Hematopoietic multipotent progenitor cell treated with erythropoietin and hydrocortisone succinate and interleukin-3 and kit ligand, for 6 days (in vitro differentiated cells): Measurements from ENCODE around the gene DCHS1.

Experiments
- DNase-seq: peaks from one replicate; pipeline ENCODE4 v3.0.0-alpha.2; 2015

Gene DCHS1

GRCh38 chr11:6610591-6610990 is 45.0 kb downstream of the DCHS1 start:
- no peak for DNase-seq

- DNase-seq = no peak
Measured at GRCh38 chr11:6609502-6610015, 46.0 kb downstream of the DCHS1 start.

- no peak for DNase-seq
Measured at GRCh38 chr11:6608726-6609501, 46.7 kb downstream of the DCHS1 start.

- no peak for DNase-seq
Measured at GRCh38 chr11:6608011-6608410, 47.6 kb downstream of the DCHS1 start.

GRCh38 chr11:6607190-6607795 is 48.3 kb downstream of the DCHS1 start:
- DNase-seq = no peak

- peak; percentile 86 for DNase-seq
Measured at GRCh38 chr11:6606471-6607189, 49.0 kb downstream of the DCHS1 start.

- DNase-seq = no peak
Measured at GRCh38 chr11:6604790-6605189, 50.8 kb downstream of the DCHS1 start.

GRCh38 chr11:6604081-6604626 is 51.5 kb downstream of the DCHS1 start:
- peak; percentile 80 for DNase-seq

GRCh38 chr11:6603287-6604080 is 52.1 kb downstream of the DCHS1 start, which contains the start of the genes ILK and RRP8:
Gene ILK (plus strand): TSS chr11:6603774. CDS start chr11:6604272, 498 bp downstream.
Gene RRP8 (minus strand): TSS chr11:6603616. CDS start chr11:6603502, 114 bp downstream.
- peak; percentile 95 for DNase-seq

GRCh38 chr11:6602096-6602940 is 53.3 kb downstream of the DCHS1 start:
- DNase-seq = no peak

GRCh38 chr11:6601041-6601461 is 54.6 kb downstream of the DCHS1 start:
- DNase-seq = no peak

GRCh38 chr11:6599881-6600390 is 55.7 kb downstream of the DCHS1 start:
- DNase-seq = no peak

- DNase-seq = no peak
Measured at GRCh38 chr11:6599449-6599848, 56.2 kb downstream of the DCHS1 start.

- no peak for DNase-seq
Measured at GRCh38 chr11:6598555-6598954, 57.1 kb downstream of the DCHS1 start.

- DNase-seq = no peak
Measured at GRCh38 chr11:6596239-6596877, 59.3 kb downstream of the DCHS1 start.

- no peak for DNase-seq
Measured at GRCh38 chr11:6594142-6594768, 61.4 kb downstream of the DCHS1 start.

- no peak for DNase-seq
Measured at GRCh38 chr11:6588018-6588417, 67.6 kb downstream of the DCHS1 start.

GRCh38 chr11:6587360-6587953 is 68.2 kb downstream of the DCHS1 start:
- DNase-seq = no peak
